Measurements from ENCODE around the gene DEAF1. TPM values are rescaled to one million over a fixed set of nuclear protein-coding genes. Genes with fewer than 3 reads are reported as not detected.

The DEAF1 gene
- total RNA-seq, 1 experiment from 2014 or later = 62.2 TPM

GRCh38 chr11:620201-620600 is 74.8 kb downstream of the DEAF1 start:
- Mint-ChIP-seq H3K4me3 (no peak overlapping the region), H3K27me3 (ENCODE audit: low read depth) (no peaks in the 10 kb centered on the region), H3K4me1 (no peaks in the 10 kb centered on the region), H3K36me3 (no peaks in the 10 kb centered on the region), H3K9me3 (no peaks in the 10 kb centered on the region), H3K27ac (no peak overlapping the region)
- ATAC-seq (no peak), DNase-seq (ENCODE audit: low spot score) (no peak)
- ChIA-PET CTCF (no interaction called here), POLR2A (no interaction called here)
- TF ChIP-seq SOX15 (CRISPR knock-in tag; IDR thresholded peaks at IDR 0.05) (no peak), OVOL2 (CRISPR knock-in tag; IDR thresholded peaks at IDR 0.05; ENCODE audit: borderline replicate concordance) (no peak), ZNF219 (CRISPR knock-in tag; IDR thresholded peaks at IDR 0.05; ENCODE audit: borderline replicate concordance) (no peak), MYBL2 (CRISPR knock-in tag; IDR thresholded peaks at IDR 0.05) (no peak), FOXJ3 (CRISPR knock-in tag; IDR thresholded peaks at IDR 0.05; ENCODE audit: borderline replicate concordance) (no peak), EMX1 (CRISPR knock-in tag; IDR thresholded peaks at IDR 0.05) (no peak), E2F1 (CRISPR knock-in tag; IDR thresholded peaks at IDR 0.05) (no peak), SP1 (CRISPR knock-in tag; conservative IDR thresholded peaks at IDR 0.05) (no peak), ZNF671 (CRISPR knock-in tag; IDR thresholded peaks at IDR 0.05) (no peak), ZNF281 (CRISPR knock-in tag; IDR thresholded peaks at IDR 0.05) (no peak), ELF4 (CRISPR knock-in tag; IDR thresholded peaks at IDR 0.05; ENCODE audit: low read depth) (no peak), SMAD4 (CRISPR knock-in tag; IDR thresholded peaks at IDR 0.05) (no peak), GABPB1 (CRISPR knock-in tag; IDR thresholded peaks at IDR 0.05) (no peak), IRF2 (CRISPR knock-in tag; IDR thresholded peaks at IDR 0.05; ENCODE audit: borderline replicate concordance, low read depth) (no peak), AR (CRISPR knock-in tag; IDR thresholded peaks at IDR 0.05) (no peak), ZNF532 (CRISPR knock-in tag; IDR thresholded peaks at IDR 0.05; ENCODE audit: borderline replicate concordance) (no peak), ARID4B (CRISPR knock-in tag; IDR thresholded peaks at IDR 0.05; ENCODE audit: borderline replicate concordance) (no peak), NFYB (CRISPR knock-in tag; conservative IDR thresholded peaks at IDR 0.05; ENCODE audit: low read depth) (no peak)

All from WTC11 (cell line).